Superior temporal gyrus (tissue), 1 donor: ENCODE results near the gene CCDC107.
"Not testable (repeated sequence)": the region's sequence is repeated elsewhere in the genome, so short reads cannot be mapped to it uniquely, and the experiment has no call there.

Source experiments
- DNase-seq: peaks from one replicate; pipeline ENCODE4 v3.0.0-alpha.2; 2016; ENCODE audit errors: extremely low spot score

Gene CCDC107, protein sequence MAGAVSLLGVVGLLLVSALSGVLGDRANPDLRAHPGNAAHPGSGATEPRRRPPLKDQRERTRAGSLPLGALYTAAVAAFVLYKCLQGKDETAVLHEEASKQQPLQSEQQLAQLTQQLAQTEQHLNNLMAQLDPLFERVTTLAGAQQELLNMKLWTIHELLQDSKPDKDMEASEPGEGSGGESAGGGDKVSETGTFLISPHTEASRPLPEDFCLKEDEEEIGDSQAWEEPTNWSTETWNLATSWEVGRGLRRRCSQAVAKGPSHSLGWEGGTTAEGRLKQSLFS

DNA sequence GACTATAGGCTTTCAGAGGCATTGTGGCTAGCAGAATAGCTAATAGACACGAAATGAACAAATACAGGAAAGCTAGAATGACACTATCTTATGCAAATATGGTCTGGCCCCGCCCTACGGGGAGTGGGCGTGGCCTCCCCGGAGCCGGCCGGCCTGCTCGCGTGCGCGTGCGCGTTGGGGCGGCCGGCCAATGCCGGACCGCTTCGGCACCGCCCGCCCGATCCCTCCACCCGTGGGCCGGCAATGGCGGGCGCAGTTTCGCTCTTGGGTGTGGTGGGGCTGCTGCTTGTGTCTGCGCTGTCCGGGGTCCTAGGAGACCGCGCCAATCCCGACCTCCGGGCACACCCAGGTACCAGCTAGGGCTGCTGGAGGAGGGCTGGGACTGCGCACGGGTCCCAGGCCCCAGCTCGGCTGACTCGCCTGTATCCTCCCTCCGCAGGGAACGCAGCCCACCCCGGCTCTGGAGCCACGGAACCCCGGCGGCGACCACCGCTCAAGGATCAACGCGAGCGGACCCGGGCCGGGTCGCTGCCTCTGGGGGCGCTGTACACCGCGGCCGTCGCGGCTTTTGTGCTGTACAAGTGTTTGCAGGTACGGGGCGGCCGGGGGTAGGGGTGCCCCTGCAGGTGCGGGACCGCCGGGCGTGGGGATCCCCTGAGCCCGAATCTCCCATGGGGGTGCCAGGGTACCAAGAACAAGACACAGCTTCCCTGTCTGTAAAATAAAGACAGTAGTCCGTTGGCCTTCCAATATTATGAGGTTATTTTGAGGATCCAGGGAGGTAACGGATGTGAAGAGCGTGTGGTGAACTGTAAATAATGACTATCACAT is at the start of gene CCDC107:
Gene CCDC107 (plus strand): TSS at position 156 of the 831 bp plus-strand sequence. CDS start 88 bp downstream, at position 244.
- DNase-seq, result peak; percentile 30

DNA sequence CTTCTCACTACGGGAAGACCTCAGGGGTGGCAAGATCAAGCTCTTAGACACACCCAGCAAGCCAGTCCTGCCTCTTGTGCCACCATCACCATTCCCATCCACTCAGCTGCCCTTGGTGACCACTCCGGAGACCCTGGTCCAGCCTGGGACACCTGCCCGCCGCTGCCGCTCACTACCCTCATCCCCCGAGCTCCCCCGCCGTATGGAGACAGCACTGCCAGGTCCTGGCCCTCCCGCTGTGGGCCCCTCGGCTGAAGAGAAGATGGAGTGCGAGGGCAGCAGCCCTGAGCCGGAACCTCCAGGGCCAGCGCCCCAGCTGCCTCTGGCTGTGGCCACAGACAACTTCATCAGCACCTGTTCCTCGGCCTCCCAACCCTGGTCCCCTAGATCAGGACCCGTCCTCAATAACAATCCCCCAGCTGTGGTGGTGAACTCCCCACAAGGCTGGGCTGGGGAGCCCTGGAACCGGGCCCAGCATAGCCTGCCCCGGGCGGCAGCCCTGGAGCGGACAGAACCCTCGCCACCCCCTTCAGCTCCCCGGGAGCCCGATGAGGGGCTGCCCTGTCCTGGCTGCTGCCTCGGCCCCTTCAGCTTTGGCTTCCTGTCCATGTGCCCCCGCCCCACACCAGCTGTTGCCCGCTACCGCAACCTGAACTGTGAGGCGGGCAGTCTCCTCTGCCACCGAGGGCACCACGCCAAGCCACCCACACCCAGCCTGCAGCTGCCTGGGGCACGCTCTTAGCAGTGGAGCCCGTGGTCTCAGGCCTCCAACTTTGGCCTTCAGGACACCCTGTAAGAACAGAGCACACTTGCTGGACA is 48.9 kb upstream of the CCDC107 start:
- no peak for DNase-seq

DNA sequence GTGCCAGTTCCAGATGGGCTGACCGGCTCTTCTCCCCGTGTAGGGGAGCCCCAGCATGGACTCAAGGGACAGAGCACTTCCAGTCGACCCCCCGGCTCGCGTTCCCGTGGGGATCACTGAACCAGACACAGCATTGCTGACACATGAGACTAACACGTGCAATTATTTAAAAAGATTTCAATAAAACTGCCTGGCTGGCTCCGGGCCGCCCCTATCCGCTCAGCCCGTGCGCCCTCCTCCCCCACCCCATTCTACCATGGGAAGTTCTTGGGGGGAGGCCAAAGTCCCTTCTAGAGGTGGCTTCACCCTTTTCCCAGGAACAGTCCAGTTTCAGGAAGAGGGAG is 48.3 kb upstream of the CCDC107 start:
- no peak for DNase-seq

DNA sequence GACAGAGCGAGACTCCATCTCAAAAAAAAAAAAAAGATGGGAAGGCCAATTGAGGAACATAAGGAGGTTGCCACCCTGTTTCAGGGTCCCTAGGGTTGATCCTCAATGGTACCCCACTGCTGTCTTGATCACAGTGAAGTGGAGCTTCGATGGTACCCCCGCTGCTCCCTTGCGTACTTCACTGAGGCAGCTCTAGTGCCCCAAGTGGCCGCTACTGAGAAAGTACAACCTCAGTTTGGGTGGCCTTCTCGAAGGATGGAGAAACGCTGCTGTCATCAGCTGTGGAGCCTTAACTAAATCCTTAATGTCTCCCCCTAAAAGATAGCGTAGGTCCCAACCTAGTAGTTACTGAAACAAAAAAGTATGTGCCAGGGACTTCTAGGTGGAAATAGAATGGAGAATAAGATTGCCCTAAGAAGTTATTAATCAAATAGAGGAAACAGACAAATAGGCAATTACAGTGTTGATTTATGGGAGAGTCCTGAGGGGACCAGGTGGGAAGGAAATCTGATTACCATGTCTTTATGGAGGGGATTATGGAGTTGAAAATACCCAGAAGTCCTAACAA is 46.8 kb upstream of the CCDC107 start:
- peak; percentile 70 for DNase-seq

DNA sequence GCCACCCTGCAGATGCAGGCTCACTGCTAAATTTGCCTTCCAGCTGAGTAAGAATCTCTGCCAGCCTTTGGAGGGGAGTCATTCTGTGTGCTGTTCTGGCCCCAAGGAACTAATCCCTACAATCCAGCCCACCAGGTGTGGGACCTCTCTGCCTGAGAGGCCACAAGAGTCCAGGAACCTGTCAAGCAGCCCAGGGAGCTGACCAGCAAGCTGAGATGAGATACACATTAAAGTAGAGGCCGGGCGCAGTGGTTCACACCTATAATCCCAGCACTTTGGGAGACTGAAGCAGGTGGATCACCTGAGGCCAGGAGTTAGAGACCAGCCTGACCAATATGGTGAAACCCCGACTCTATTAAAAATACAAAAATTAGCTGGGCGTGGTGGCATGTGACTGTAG is 46.0 kb upstream of the CCDC107 start:
- not testable (repeated sequence) for DNase-seq

DNA sequence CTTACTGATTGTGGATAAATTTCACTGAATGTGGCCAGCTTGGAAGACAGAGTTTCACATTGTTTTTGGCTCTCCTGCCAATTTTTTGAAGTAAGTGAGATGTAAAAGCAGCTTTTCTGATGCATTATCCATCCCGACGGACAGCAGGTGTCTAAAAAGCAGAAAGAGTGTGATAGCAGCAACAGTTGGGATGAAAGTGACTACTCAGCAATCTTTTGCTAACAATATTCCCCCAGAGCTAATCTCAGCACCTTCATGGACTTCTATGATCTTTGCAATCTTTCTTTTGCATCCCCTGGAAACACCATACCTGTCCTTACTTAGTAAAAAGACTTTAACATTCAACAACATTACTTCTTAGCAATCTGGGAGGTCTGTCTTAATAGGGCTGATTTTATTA is 45.2 kb upstream of the CCDC107 start:
- no peak for DNase-seq

DNA sequence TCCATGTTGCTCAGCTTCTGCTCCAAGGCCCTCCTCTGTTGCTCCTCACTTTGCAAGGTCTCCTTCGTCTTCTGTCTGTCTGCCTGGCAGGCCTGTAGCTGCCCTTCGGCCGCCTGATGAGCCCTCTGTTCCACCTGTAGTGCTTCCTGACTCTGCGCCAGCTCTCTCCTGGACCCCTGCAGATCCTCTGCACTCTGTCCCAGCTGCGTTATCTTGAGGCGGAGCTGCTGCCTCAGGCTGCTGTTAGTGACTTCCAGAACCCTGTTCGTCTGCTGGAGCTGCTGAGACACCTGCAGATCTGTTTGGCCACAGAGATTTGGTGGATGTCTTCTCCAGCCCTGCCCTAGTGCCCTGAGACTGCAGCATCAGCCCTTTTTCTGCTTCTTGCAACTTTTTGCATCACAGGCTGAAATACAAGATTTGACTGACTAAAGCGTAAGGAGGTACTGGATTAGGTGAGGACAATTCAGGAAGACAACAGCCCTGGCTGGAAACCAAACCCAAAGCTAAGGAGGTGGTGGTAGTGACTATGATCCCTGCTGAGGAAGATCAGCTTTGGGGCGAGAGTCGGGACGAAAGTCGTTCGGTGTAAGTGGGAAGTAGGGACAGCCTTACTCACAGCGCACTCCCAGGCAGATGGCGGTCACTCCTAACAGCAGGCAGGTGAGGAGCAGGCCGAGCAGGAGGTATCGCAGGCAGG is 42.0 kb upstream of the CCDC107 start:
- DNase-seq, result no peak

DNA sequence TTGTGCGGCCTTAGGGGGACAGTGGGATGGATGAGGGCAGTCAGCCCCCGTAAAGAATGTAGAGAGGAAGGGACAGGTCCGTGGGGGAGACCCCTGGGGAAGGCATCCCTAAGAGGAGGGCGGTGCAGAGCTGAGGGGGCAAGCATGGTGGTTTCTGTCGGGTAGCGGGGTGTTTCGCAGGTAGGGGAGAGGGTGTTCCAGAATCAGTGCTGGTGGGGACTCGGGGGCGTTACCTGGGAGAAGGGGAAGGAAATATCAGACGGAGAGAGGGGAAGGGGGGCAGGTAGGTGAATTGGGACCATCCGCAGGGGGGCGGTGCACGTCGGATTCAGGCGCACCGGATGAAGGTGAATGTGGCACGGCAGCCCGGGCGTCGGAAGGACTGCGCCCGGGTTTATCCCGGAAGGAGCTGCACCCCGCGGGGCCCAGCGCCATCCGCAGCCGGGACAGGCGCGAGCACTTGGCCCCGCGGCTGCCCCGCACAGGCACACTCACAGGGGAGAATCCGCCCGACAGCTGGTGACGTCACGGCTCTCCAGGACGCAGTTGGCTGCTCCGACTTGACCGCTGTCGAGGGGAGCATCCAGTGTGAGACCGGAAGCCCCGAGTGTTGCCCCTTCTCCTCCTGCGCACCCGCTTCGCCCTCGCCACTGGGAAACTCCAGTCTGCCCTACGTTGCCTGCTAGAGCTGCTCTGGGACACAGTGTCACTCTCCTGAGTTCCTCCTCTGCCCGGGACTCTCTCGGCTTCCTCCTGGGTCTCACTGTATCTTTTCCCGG is 41.2 kb upstream of the CCDC107 start:
- no peak for DNase-seq

DNA sequence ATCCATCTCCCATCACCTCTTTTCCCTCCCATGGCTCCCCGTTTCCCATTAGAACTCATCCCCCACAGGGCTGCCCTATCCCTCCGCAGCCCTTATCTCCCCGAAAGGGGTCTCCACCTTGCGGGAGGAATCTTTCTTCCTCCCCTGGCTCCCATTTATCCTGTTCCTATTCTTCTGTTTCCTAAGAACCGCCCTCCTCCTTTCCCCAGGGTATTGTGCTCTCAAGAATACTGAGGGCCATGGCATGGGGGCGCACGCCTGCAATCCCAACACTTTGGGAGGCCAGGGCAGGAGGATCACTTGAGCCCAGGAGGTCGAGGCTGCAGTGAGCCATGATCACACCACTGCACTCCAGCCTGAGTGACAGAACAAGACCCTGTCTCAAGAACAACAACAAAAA is 40.5 kb upstream of the CCDC107 start:
- DNase-seq, result no peak

DNA sequence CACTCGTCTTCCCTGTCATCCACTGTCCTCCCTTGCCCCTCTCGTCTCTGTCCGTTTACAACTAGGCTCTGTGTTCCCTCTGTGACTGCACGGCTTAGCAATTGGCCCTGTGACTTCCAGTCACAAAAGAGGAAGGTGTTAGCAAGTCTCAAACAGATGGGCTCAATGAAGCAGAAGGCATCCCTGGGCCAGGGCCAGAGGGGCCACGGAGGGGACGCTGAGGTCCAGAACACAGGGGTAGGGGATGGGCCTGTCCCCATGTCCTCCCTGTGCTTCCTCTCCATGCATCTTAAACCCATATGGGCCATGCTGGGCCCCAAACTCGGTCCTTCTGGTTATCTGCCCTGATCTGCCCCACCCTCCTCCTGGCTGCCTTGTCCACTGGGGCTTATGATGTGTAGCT is 39.8 kb upstream of the CCDC107 start, which contains the start of gene CD72:
Gene CD72 (minus strand): TSS at position 89 of the 403 bp plus-strand sequence. CDS start 110 bp downstream, outside the sequence.
- DNase-seq, result no peak

DNA sequence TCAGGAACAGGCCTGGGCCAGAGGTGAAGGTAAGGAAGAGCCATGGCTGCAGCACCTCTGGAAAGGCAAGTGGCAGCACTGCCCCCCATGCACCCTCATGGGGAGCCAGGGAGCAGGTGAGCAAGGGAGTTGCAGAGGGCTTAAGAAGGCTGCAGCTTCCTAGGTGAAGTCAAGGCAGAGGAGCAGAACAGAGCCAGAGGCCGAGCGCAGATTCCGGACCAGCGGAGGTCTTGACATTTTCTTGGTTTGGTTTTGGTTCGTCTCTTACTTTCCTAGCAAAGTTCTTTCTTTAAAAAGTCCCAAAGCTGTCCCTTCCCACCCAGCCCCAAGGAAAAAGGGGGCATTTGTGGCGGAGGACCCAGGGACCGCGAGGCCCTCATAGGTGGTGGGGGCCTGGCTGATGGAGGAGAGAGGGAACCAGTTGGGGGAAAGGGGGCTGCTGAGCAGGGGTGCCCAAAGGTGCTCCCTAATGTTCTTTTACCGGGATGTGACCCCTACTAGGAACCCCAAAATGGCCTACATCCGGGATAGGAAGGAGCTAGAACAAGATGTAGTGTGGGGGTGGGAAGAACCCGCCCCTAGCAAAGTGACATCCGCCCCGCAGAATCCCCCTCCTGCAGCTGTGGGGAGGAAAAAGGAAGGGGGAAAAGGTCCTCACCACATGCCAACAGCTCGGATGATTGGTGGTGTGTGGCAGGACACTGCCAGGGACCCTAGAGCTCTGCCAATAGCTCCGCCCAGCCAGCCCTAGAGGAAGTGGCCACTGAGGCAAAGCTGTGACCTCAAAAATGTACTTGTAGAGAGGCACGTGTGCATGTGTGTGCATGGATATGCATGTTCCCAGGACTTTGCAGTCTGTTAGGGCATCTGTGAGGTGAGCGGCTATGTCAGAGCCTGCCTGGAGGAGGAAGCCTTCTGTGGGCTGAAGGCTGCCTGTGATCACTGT is 39.0 kb upstream of the CCDC107 start:
- DNase-seq, result no peak

DNA sequence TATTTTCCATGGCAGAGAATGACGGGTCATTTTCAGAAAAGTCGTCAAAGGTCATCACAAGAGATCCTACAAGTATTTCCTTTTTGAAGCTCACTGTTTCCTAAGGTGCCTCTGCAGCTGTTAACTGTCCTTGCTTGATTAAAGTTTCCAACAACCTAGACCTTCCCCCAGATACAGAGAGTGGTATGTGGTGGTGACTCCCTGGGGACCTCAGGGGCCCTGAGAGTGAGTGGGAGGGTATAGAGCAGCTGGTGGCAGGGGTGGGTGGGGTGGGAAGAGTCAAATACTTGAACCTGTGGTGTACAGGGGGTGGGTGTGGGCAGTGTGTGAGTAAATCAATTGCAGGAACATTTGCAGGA is 38.3 kb upstream of the CCDC107 start:
- no peak for DNase-seq

DNA sequence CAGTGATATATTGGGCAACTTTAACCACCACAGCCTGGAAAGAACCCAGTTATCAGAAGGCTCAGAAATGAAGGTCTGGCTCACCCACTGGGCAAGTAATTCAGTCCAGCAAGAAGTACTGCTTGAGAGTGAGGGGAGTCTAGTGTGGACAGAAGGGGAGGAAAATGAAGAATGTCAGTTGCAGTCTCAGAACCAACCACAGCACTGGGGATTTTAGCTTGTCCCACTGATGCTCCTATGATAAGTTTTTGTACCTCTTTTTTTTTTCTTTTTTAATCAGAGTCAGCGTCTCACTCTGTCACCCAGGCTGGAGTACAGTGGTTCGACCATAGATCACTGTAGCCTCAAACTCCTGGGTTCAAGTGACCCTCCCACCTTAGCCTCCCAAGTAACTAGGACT is 30.5 kb upstream of the CCDC107 start:
- DNase-seq, result no peak

DNA sequence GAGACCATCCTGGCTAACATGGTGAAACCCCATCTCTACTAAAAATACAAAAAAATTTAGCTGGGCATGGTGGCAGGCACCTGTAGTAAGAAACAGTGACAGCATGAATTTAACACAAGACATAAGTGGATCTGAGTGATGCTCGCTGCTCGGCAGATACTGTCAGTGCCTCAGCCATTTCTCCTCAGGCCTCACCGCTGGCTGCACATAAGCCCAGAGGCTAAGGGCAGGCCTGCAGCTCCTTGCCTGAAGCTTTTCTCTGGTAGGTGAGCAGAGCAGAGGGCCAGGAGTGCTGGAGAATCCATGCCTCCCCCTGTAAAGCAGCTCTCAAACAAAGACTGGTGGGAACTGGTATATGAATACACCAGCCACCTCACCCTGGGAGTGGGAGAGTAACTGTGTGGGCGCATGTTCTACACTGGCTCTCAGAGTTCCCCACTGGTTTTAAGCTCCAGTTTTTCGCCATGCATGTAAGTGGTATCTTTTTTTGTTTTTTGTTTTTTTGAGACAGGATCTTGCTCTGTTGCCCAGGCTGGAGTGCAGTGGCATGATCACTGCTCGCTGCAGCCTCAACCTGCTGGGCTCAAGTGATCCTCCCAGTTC is 29.6 kb upstream of the CCDC107 start:
- no peak for DNase-seq

DNA sequence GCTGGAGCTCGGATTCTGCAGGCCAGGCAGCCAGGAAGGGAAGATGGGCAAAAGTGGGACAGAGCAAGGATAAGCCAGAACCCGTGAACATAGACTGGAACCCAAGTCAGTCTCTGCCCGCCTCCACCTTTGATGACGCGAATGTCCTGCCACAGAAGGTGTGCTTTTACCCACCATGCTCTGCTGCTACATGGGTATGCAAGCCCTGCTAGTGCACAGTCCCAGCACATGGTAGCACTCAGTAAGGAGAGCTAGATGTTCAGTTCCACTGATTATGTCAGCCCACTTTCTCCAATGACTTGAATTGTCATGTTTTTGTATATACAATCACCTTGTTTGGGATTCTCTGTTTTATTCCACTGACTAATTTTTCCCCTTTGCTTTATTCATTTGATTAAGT is 28.5 kb upstream of the CCDC107 start:
- no peak for DNase-seq

DNA sequence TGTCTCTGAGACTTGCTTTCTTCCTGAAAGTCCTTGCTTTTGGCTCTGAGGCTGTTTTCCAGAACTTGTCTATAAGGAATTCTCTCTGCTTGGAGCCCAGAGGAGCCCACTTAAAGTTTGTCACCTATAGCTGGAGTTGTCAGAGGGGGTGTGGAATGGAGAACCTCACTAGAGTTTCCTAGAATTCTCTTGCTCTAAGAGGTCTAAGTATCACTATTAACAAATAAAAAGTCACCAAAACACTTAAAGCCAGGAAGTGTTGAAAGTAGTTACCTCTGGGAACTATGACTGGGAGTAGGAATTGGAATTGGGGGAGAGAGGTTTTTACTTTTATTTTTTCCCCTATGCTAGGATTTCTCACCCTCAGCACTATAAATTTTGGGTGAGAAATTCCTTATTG is 22.4 kb upstream of the CCDC107 start:
- no peak for DNase-seq

DNA sequence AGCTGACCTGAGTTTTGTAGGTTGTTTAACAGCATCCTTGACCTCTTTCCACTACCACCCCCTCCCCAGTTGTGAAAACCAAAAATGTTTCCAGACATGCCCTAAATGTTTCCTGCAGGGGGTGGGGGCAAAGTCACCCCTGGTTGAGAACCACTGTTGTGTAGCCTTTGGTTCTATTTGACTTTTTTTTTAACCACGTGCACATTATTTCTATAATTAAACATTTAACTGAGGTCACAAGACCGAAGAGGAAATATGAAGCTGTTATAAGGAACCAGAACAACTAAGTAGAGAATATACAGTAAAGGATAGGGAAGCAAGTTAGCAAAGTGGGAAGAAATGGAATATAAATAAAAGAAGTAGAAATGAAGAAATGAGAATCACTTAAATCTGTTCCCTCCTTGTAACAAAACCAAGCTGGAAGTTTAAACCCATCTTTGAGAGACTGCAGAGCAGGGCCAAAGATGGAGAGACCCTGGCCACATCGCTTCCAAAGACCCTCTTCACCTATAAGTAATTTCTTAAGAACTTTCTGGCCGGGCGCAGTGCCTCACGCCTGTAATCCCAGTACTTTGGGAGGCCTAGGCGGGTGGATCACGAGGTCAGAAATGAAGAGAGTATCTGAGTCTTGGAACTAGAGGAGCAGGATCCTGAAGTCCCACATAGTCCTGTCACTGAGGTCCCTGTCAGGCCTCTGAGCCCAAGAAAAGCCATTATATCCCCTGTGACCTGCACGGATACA is 21.8 kb upstream of the CCDC107 start:
- DNase-seq, result no peak

DNA sequence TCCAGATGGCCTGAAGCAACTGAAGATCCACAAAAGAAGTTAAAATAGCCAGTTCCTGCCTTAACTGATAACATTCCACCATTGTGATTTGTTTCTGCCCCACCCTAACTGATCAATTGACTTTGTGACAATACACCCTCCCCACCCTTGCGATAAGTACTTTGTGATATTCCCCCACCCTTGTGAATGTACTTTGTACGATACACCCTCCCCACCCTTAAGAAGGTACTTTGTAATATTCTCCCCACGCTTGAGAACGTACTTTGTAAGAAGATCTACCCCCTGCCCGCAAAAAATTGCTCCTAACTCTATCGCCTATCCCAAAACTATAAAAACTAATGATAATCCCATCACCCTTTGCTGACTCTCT is 21.2 kb upstream of the CCDC107 start:
- DNase-seq, result not testable (repeated sequence)
